Hepatocyte (in vitro differentiated cells): ENCODE measurements around the gene LHX6. TPM values are rescaled to one million over a fixed set of nuclear protein-coding genes. Genes with fewer than 3 reads are reported as not detected.

ENCODE experiments used
- DNase-seq: peaks from one replicate; pipeline ENCODE4 v3.0.0-alpha.2; 2016; ENCODE audit warnings: low spot score
- H2AFZ ChIP-seq: fragments of 200-600 bp; sonication (generic); 2 replicates; pipeline ENCODE4 v1.6.0; 2016; ENCODE audit warnings: antibody characterized with exemption, mild to moderate bottlenecking
- H3K27ac ChIP-seq: fragments of 200-600 bp; sonication (generic); 2 replicates; pipeline ENCODE4 v1.5.1; 2016; ENCODE audit warnings: mild to moderate bottlenecking
- H3K27me3 ChIP-seq: fragments of 200-600 bp; sonication (generic); 2 replicates; pipeline ENCODE4 v1.6.1; 2016
- H3K36me3 ChIP-seq: fragments of 200-600 bp; sonication (generic); replicated peaks from 2 replicates; pipeline ENCODE4 v1.5.1; 2016; ENCODE audit warnings: low read depth; ENCODE audit not compliant: insufficient read depth
- H3K4me1 ChIP-seq: fragments of 200-600 bp; sonication (generic); 2 replicates; pipeline ENCODE4 v1.5.1; 2016; ENCODE audit warnings: mild to moderate bottlenecking, moderate library complexity; ENCODE audit not compliant: insufficient read depth
- H3K4me2 ChIP-seq: fragments of 200-600 bp; sonication (generic); 2 replicates; pipeline ENCODE4 v1.6.0; 2016
- H3K4me3 ChIP-seq: fragments of 200-600 bp; sonication (generic); 2 replicates; pipeline ENCODE4 v1.5.1; 2016; ENCODE audit warnings: mild to moderate bottlenecking
- H3K79me2 ChIP-seq: fragments of 200-600 bp; sonication (generic); 2 replicates; pipeline ENCODE4 v1.6.0; 2017; ENCODE audit warnings: mild to moderate bottlenecking
- H3K9me2 ChIP-seq: fragments of 200-600 bp; sonication (generic); replicated peaks from 2 replicates; pipeline ENCODE4 v1.6.0; 2017; ENCODE audit warnings: mild to moderate bottlenecking; ENCODE audit not compliant: insufficient read depth
- H3K9me3 ChIP-seq: fragments of 200-600 bp; sonication (generic); 2 replicates; pipeline ENCODE4 v1.5.1; 2016; ENCODE audit warnings: low read depth, mild to moderate bottlenecking
- H4K20me1 ChIP-seq: fragments of 200-600 bp; sonication (generic); 2 replicates; pipeline ENCODE4 v1.6.0; 2016; ENCODE audit warnings: mild to moderate bottlenecking; ENCODE audit not compliant: insufficient read depth, poor library complexity, severe bottlenecking
- CTCF ChIP-seq: fragments of 200-600 bp; sonication (generic); IDR thresholded peaks from 2 replicates; pipeline ENCODE4 v1.5.1; 2016; ENCODE audit warnings: antibody characterized with exemption, mild to moderate bottlenecking; ENCODE audit not compliant: poor library complexity
- EZH2 ChIP-seq: fragments of 200-600 bp; sonication (generic); IDR thresholded peaks from 2 replicates; pipeline ENCODE4 v1.6.1; 2016; ENCODE audit warnings: antibody characterized with exemption, mild to moderate bottlenecking, borderline replicate concordance
- EZH2phosphoT487 ChIP-seq: fragments of 200-600 bp; sonication (generic); IDR thresholded peaks from one replicate; pipeline ENCODE4 v1.6.1; 2018; ENCODE audit warnings: antibody characterized with exemption, mild to moderate bottlenecking, low read depth, moderate library complexity; ENCODE audit not compliant: unreplicated experiment, severe bottlenecking
- WGBS: methylation state at CpG from one replicate; pipeline ENCODE4 v1.1.6; 2016; ENCODE audit warnings: low lambda C conversion rate; ENCODE audit errors: missing lambda C conversion rate; 5-methylcytosine and 5-hydroxymethylcytosine counted together
- polyA plus RNA-seq: library from polyadenylated mRNA; unstranded; fragments of >200 nt; fragmentation: Nextera tagmentation; extraction: Ambion mirVana; gene quantifications from 2 replicates; pipeline ENCODE4 v1.2.1, GENCODE V29; 2016
- total RNA-seq: library from RNA; depleted of rRNA; stranded (reverse); fragments of >200 nt; gene quantifications from 2 replicates; pipeline ENCODE4 v1.2.3, GENCODE V29; 2014

Gene LHX6
- total and polyA plus RNA-seq, 2 experiments from 2014 or later, result 0.10 to 0.39 TPM

- Histone ChIP-seq H2AFZ (peak overlapping the region; percentile 4), H3K9me3 (no peaks in the 10 kb centered on the region), H3K27ac (no peak overlapping the region), H3K4me1 (peaks cover 9% of the 10 kb centered on the region), H3K79me2 (peaks cover 46% of the 10 kb centered on the region), H3K4me2 (peak overlapping the region; percentile 70), H3K4me3 (no peak overlapping the region), H3K36me3 (no peaks in the 10 kb centered on the region), H3K9me2 (no peaks in the 10 kb centered on the region), H4K20me1 (peaks cover 13% of the 10 kb centered on the region), H3K27me3 (no peaks in the 10 kb centered on the region)
- DNase-seq, result no peak
- WGBS, result 33% methylated on average over 6 of the region's 6 CpGs
- TF ChIP-seq CTCF (no peak), EZH2 (no peak), EZH2phosphoT487 (no peak)
These were observed 68.9 kb downstream of the LHX6 start for GRCh38 chr9:122159925-122160246.

- TF ChIP-seq EZH2phosphoT487 (no peak), EZH2 (no peak), CTCF (no peak)
These were observed 69.5 kb downstream of the LHX6 start, which contains the start of the genes MORN5 and NDUFA8 for GRCh38 chr9:122159026-122159924. Gene MORN5 (plus strand): TSS chr9:122159908. CDS start chr9:122159973, 65 bp downstream. Gene NDUFA8 (minus strand): TSS chr9:122159779. CDS start chr9:122159677, 102 bp downstream.

GRCh38 chr9:122158202-122158601 is 70.6 kb downstream of the LHX6 start:
- H3K79me2 ChIP-seq, result peaks cover 63% of the 10 kb centered on the region
- peak; percentile 51 for DNase-seq
- H3K36me3 ChIP-seq, result no peaks in the 10 kb centered on the region
- WGBS, result 82% methylated on average over 3 of the region's 3 CpGs
- no peaks in the 10 kb centered on the region for H3K9me3 ChIP-seq
- peak overlapping the region; percentile 79 for H3K4me2 ChIP-seq
- H3K4me1 ChIP-seq, result peaks cover 9% of the 10 kb centered on the region
- no peaks in the 10 kb centered on the region for H3K9me2 ChIP-seq
- no peak for TF ChIP-seq EZH2phosphoT487
- TF ChIP-seq CTCF, result peak; percentile 42
- no peak overlapping the region for H2AFZ ChIP-seq
- peaks cover 27% of the 10 kb centered on the region for H4K20me1 ChIP-seq
- H3K27me3 ChIP-seq, result no peaks in the 10 kb centered on the region
- no peak overlapping the region for H3K4me3 ChIP-seq
- no peak overlapping the region for H3K27ac ChIP-seq

More at GRCh38 chr9:122159026-122159924, 69.5 kb downstream of the LHX6 start, which contains the start of the genes MORN5 and NDUFA8:
- Histone ChIP-seq H3K36me3 (no peaks in the 10 kb centered on the region), H3K9me2 (no peaks in the 10 kb centered on the region), H3K9me3 (no peaks in the 10 kb centered on the region), H3K4me2 (peak within 1 kb of the TSS; percentile 79), H3K27me3 (no peaks in the 10 kb centered on the region), H3K4me1 (peaks cover 9% of the 10 kb centered on the region), H4K20me1 (peaks cover 19% of the 10 kb centered on the region), H3K4me3 (peak within 1 kb of the TSS; percentile 78), H2AFZ (peak within 1 kb of the TSS; percentile 80), H3K27ac (peak within 1 kb of the TSS; percentile 31), H3K79me2 (peaks cover 52% of the 10 kb centered on the region)
- DNase-seq, result peak; percentile 99
- 2% methylated on average over 45 of the region's 56 CpGs for WGBS
